Thyroid gland (tissue), 4 donors: ENCODE results near the gene DNAH11.

Source experiments
- POLR2A ChIP-seq, 2 donors: fragments of 450-650 bp; IDR thresholded peaks; one replicate each; pipeline ENCODE4 v1.6.1; 2017; ENCODE audit warnings: antibody characterized with exemption in 2 of 2, mild to moderate bottlenecking in 2 of 2, moderate library complexity in 1 of 2
- TF ChIP-seq, protein P1 (sequence below), 6 experiments: fragments of 200-600 bp in 3 of 6; fragments of 450-650 bp in 3 of 6; sonication (generic) in 3 of 6; IDR thresholded peaks; one replicate each; pipeline ENCODE4 v1.5.1; 2016 to 2019; ENCODE audit warnings: antibody characterized with exemption in 6 of 6, mild to moderate bottlenecking in 2 of 6, inconsistent platforms in 1 of 6, moderate library complexity in 1 of 6

DNA sequence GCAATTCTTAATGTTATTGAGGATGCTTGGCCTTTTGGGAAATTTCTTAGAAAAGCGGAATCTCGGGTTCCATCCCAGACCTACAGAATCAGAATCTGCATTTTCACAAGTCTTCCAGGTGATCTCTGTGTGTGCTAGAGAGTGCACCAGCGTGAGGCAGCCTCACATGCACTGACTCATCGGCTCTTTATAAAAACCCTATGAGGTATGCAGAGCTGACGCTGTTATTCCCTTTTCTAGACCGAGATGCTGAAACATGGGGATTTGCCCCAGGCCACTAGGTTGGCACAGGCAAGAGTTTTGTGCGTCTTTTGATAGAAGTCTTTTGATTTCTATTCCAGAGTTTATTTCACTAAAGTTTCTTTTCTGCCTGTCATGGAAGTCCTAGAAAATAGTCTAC, 341.7 kb downstream of the DNAH11 start:
- TF ChIP-seq, protein P1, sequence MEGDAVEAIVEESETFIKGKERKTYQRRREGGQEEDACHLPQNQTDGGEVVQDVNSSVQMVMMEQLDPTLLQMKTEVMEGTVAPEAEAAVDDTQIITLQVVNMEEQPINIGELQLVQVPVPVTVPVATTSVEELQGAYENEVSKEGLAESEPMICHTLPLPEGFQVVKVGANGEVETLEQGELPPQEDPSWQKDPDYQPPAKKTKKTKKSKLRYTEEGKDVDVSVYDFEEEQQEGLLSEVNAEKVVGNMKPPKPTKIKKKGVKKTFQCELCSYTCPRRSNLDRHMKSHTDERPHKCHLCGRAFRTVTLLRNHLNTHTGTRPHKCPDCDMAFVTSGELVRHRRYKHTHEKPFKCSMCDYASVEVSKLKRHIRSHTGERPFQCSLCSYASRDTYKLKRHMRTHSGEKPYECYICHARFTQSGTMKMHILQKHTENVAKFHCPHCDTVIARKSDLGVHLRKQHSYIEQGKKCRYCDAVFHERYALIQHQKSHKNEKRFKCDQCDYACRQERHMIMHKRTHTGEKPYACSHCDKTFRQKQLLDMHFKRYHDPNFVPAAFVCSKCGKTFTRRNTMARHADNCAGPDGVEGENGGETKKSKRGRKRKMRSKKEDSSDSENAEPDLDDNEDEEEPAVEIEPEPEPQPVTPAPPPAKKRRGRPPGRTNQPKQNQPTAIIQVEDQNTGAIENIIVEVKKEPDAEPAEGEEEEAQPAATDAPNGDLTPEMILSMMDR (IDR thresholded peaks at IDR 0.05), result no peak
- TF ChIP-seq POLR2A (IDR thresholded peaks at IDR 0.05), result no peak
